ENCODE measurements around the gene SGTB. TPM values are rescaled to one million over a fixed set of nuclear protein-coding genes. Genes with fewer than 3 reads are reported as not detected.

SGTB gene
- total RNA-seq, 1 experiment from 2014 or later = 10.2 TPM

GRCh38 chr5:65728218-65728617, 6.3 kb upstream of the SGTB start:
- DNase-seq = no peak
- H3K79me2 ChIP-seq (ENCODE audit: low read length) = peaks cover 90% of the 10 kb centered on the region
- H2AFZ ChIP-seq (ENCODE audit: low read length) = no peak overlapping the region
- no peaks in the 10 kb centered on the region for H3K9me2 ChIP-seq (replicated peaks; ENCODE audit: insufficient read depth, low read length)
- H3K9ac ChIP-seq (ENCODE audit: low read length) = no peak overlapping the region
- H3K36me3 ChIP-seq (ENCODE audit: insufficient read depth, low read length) = no peaks in the 10 kb centered on the region
- H3K4me1 ChIP-seq (ENCODE audit: low read length) = peaks cover 28% of the 10 kb centered on the region
- no peak overlapping the region for H3K27ac ChIP-seq (ENCODE audit: low read length)
- no peak overlapping the region for H3K4me3 ChIP-seq (ENCODE audit: low read length)
- no peaks in the 10 kb centered on the region for H3K27me3 ChIP-seq (ENCODE audit: low read length)
- no peaks in the 10 kb centered on the region for H3K9me3 ChIP-seq (ENCODE audit: low read length)
- H3K4me2 ChIP-seq (ENCODE audit: low read depth, low read length, poor library complexity, severe bottlenecking) = no peak overlapping the region
- no peaks in the 10 kb centered on the region for H4K20me1 ChIP-seq (ENCODE audit: insufficient read depth, low read depth, low read length)

- no peaks in the 10 kb centered on the region for H3K9me2 ChIP-seq (replicated peaks; ENCODE audit: insufficient read depth, low read length)
- no peak for DNase-seq
- no peaks in the 10 kb centered on the region for H3K27me3 ChIP-seq (ENCODE audit: low read length)
- no peaks in the 10 kb centered on the region for H4K20me1 ChIP-seq (ENCODE audit: insufficient read depth, low read depth, low read length)
- peaks cover 29% of the 10 kb centered on the region for H3K4me1 ChIP-seq (ENCODE audit: low read length)
- no peak overlapping the region for H3K4me2 ChIP-seq (ENCODE audit: low read depth, low read length, poor library complexity, severe bottlenecking)
- H3K79me2 ChIP-seq (ENCODE audit: low read length) = peaks cover 93% of the 10 kb centered on the region
- no peak overlapping the region for H3K27ac ChIP-seq (ENCODE audit: low read length)
- H2AFZ ChIP-seq (ENCODE audit: low read length) = no peak overlapping the region
- no peak overlapping the region for H3K9ac ChIP-seq (ENCODE audit: low read length)
- H3K36me3 ChIP-seq (ENCODE audit: insufficient read depth, low read length) = no peaks in the 10 kb centered on the region
- no peak overlapping the region for H3K4me3 ChIP-seq (ENCODE audit: low read length)
- no peaks in the 10 kb centered on the region for H3K9me3 ChIP-seq (ENCODE audit: low read length)
Measured at GRCh38 chr5:65727491-65728156, 5.7 kb upstream of the SGTB start.

GRCh38 chr5:65722575-65723403, 880 bp upstream of the SGTB start:
- Histone ChIP-seq H3K4me1 (ENCODE audit: low read length) (peaks cover 48% of the 10 kb centered on the region), H3K9ac (ENCODE audit: low read length) (peak overlapping the region; percentile 93), H3K4me2 (ENCODE audit: low read depth, low read length, poor library complexity, severe bottlenecking) (peak overlapping the region; percentile 77), H2AFZ (ENCODE audit: low read length) (peak overlapping the region; percentile 60), H3K9me2 (replicated peaks; ENCODE audit: insufficient read depth, low read length) (no peaks in the 10 kb centered on the region), H3K79me2 (ENCODE audit: low read length) (peaks cover 95% of the 10 kb centered on the region), H4K20me1 (ENCODE audit: insufficient read depth, low read depth, low read length) (no peaks in the 10 kb centered on the region), H3K27ac (ENCODE audit: low read length) (peak overlapping the region; percentile 67), H3K9me3 (ENCODE audit: low read length) (no peaks in the 10 kb centered on the region), H3K36me3 (ENCODE audit: insufficient read depth, low read length) (peaks cover 14% of the 10 kb centered on the region), H3K4me3 (ENCODE audit: low read length) (peak overlapping the region; percentile 87), H3K27me3 (ENCODE audit: low read length) (no peaks in the 10 kb centered on the region)
- peak; percentile 74 for DNase-seq

GRCh38 chr5:65721050-65721719, 724 bp downstream of the SGTB start:
- Histone ChIP-seq H3K79me2 (ENCODE audit: low read length) (peaks cover 95% of the 10 kb centered on the region), H3K9me2 (replicated peaks; ENCODE audit: insufficient read depth, low read length) (no peaks in the 10 kb centered on the region), H3K27ac (ENCODE audit: low read length) (peak overlapping the region; percentile 54), H2AFZ (ENCODE audit: low read length) (peak overlapping the region; percentile 35; the same call in 1 of the 2 replicates), H3K9ac (ENCODE audit: low read length) (peak overlapping the region; percentile 93), H3K9me3 (ENCODE audit: low read length) (no peaks in the 10 kb centered on the region), H3K27me3 (ENCODE audit: low read length) (no peaks in the 10 kb centered on the region), H3K4me1 (ENCODE audit: low read length) (peaks cover 33% of the 10 kb centered on the region), H3K36me3 (ENCODE audit: insufficient read depth, low read length) (peaks cover 28% of the 10 kb centered on the region), H3K4me3 (ENCODE audit: low read length) (peak overlapping the region; percentile 87), H3K4me2 (ENCODE audit: low read depth, low read length, poor library complexity, severe bottlenecking) (peak overlapping the region; percentile 77), H4K20me1 (ENCODE audit: insufficient read depth, low read depth, low read length) (no peaks in the 10 kb centered on the region)
- DNase-seq = peak; percentile 72

GRCh38 chr5:65718576-65719310, 3.2 kb downstream of the SGTB start:
- Histone ChIP-seq H3K4me2 (ENCODE audit: low read depth, low read length, poor library complexity, severe bottlenecking) (no peak overlapping the region), H3K79me2 (ENCODE audit: low read length) (peaks cover 95% of the 10 kb centered on the region), H3K9me2 (replicated peaks; ENCODE audit: insufficient read depth, low read length) (no peaks in the 10 kb centered on the region), H3K4me3 (ENCODE audit: low read length) (no peak overlapping the region), H3K9me3 (ENCODE audit: low read length) (no peaks in the 10 kb centered on the region), H3K36me3 (ENCODE audit: insufficient read depth, low read length) (peaks cover 45% of the 10 kb centered on the region), H3K27ac (ENCODE audit: low read length) (no peak overlapping the region), H3K27me3 (ENCODE audit: low read length) (no peaks in the 10 kb centered on the region), H2AFZ (ENCODE audit: low read length) (no peak overlapping the region), H3K9ac (ENCODE audit: low read length) (no peak overlapping the region), H3K4me1 (ENCODE audit: low read length) (peaks cover 23% of the 10 kb centered on the region), H4K20me1 (ENCODE audit: insufficient read depth, low read depth, low read length) (no peaks in the 10 kb centered on the region)
- DNase-seq = no peak

GRCh38 chr5:65708145-65708544, 13.8 kb downstream of the SGTB start:
- no peaks in the 10 kb centered on the region for H4K20me1 ChIP-seq (ENCODE audit: insufficient read depth, low read depth, low read length)
- DNase-seq = no peak
- no peak overlapping the region for H2AFZ ChIP-seq (ENCODE audit: low read length)
- no peak overlapping the region for H3K4me3 ChIP-seq (ENCODE audit: low read length)
- H3K9ac ChIP-seq (ENCODE audit: low read length) = no peak overlapping the region
- H3K36me3 ChIP-seq (ENCODE audit: insufficient read depth, low read length) = peaks cover 33% of the 10 kb centered on the region
- no peaks in the 10 kb centered on the region for H3K9me3 ChIP-seq (ENCODE audit: low read length)
- H3K27ac ChIP-seq (ENCODE audit: low read length) = no peak overlapping the region
- H3K9me2 ChIP-seq (replicated peaks; ENCODE audit: insufficient read depth, low read length) = no peaks in the 10 kb centered on the region
- peaks cover 46% of the 10 kb centered on the region for H3K79me2 ChIP-seq (ENCODE audit: low read length)
- H3K4me2 ChIP-seq (ENCODE audit: low read depth, low read length, poor library complexity, severe bottlenecking) = no peak overlapping the region
- no peaks in the 10 kb centered on the region for H3K27me3 ChIP-seq (ENCODE audit: low read length)
- no peaks in the 10 kb centered on the region for H3K4me1 ChIP-seq (ENCODE audit: low read length)

- peaks cover 38% of the 10 kb centered on the region for H3K36me3 ChIP-seq (ENCODE audit: insufficient read depth, low read length)
- no peak overlapping the region for H3K4me2 ChIP-seq (ENCODE audit: low read depth, low read length, poor library complexity, severe bottlenecking)
- H3K9me2 ChIP-seq (replicated peaks; ENCODE audit: insufficient read depth, low read length) = no peaks in the 10 kb centered on the region
- peaks cover 43% of the 10 kb centered on the region for H3K79me2 ChIP-seq (ENCODE audit: low read length)
- no peaks in the 10 kb centered on the region for H3K4me1 ChIP-seq (ENCODE audit: low read length)
- no peak overlapping the region for H3K9ac ChIP-seq (ENCODE audit: low read length)
- no peak for DNase-seq
- no peak overlapping the region for H3K27ac ChIP-seq (ENCODE audit: low read length)
- H3K4me3 ChIP-seq (ENCODE audit: low read length) = no peak overlapping the region
- H2AFZ ChIP-seq (ENCODE audit: low read length) = no peak overlapping the region
- no peaks in the 10 kb centered on the region for H3K27me3 ChIP-seq (ENCODE audit: low read length)
- H4K20me1 ChIP-seq (ENCODE audit: insufficient read depth, low read depth, low read length) = no peaks in the 10 kb centered on the region
- no peaks in the 10 kb centered on the region for H3K9me3 ChIP-seq (ENCODE audit: low read length)
Measured at GRCh38 chr5:65707663-65708062, 14.2 kb downstream of the SGTB start.

Measured in Karpas-422 (cell line).